Endothelial cell (in vitro differentiated cells): Measurements from ENCODE around the gene NDUFS7. TPM values are rescaled to one million over a fixed set of nuclear protein-coding genes. Genes with fewer than 3 reads are reported as not detected.

ENCODE experiments used
- DNase-seq: peaks from one replicate; pipeline ENCODE4 v3.0.0; 2021; ENCODE audit warnings: low spot score
- H3K27ac Mint-ChIP-seq: one replicate; pipeline ENCODE4 v1.8.0; 2021; ENCODE audit warnings: mixed read lengths, inconsistent platforms; ENCODE audit not compliant: unreplicated experiment
- H3K27me3 Mint-ChIP-seq: one replicate; pipeline ENCODE4 v1.8.0; 2021; ENCODE audit warnings: mild to moderate bottlenecking, moderate library complexity, mixed read lengths, inconsistent platforms; ENCODE audit not compliant: unreplicated experiment
- H3K36me3 Mint-ChIP-seq: one replicate; pipeline ENCODE4 v1.8.0; 2021; ENCODE audit warnings: mild to moderate bottlenecking, low read depth, mixed read lengths, inconsistent platforms; ENCODE audit not compliant: unreplicated experiment
- H3K4me1 Mint-ChIP-seq: one replicate; pipeline ENCODE4 v1.8.0; 2021; ENCODE audit warnings: mild to moderate bottlenecking, mixed read lengths, inconsistent platforms; ENCODE audit not compliant: unreplicated experiment
- H3K4me3 Mint-ChIP-seq: one replicate; pipeline ENCODE4 v1.8.0; 2021; ENCODE audit warnings: mild to moderate bottlenecking, mixed read lengths, inconsistent platforms; ENCODE audit not compliant: unreplicated experiment
- H3K9me3 Mint-ChIP-seq: one replicate; pipeline ENCODE4 v1.8.0; 2021; ENCODE audit warnings: mixed read lengths, inconsistent platforms; ENCODE audit not compliant: unreplicated experiment
- CTCF ChIP-seq: fragments of 200-600 bp; sonication (generic); IDR thresholded peaks from one replicate; pipeline ENCODE4 v1.5.0; 2021; ENCODE audit warnings: antibody characterized with exemption; ENCODE audit not compliant: unreplicated experiment
- total RNA-seq: library from RNA; stranded (reverse); fragmentation: NEBNext Ultra II Directional; extraction: Animal tissue kit (Norgen Biotek cat#: 25700); gene quantifications from one replicate; pipeline ENCODE4 v1.2.1, GENCODE V29; 2021; ENCODE audit not compliant: unreplicated experiment

The NDUFS7 gene
- total RNA-seq, 1 donor from 2014 or later: 84.0 TPM

DNA sequence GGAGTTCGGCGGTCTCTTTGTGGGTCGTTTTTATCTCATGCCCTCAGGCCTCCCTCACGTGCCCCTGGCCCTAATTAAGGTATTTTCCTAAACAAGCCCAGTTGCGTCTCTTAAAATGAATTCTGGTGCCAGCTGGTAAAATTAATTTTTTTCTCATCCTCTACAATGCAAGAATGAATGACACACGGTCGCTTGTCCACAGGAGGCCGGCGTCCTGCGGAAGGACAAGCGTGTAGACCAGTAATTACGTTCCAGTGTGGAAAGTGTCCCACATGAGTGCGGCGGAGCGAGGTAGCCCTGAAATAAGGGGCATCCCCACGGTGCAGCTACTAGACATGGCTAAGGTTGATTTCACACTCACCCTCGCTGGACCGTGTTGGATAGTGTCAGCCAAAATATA, 34.5 kb upstream of the NDUFS7 start:
- Mint-ChIP-seq H3K36me3 (peaks cover 4% of the 10 kb centered on the region), H3K27me3 (peaks cover 4% of the 10 kb centered on the region), H3K4me3 (no peak overlapping the region), H3K27ac (no peak overlapping the region), H3K9me3 (no peaks in the 10 kb centered on the region), H3K4me1 (peaks cover 3% of the 10 kb centered on the region)
- no peak for DNase-seq
- no peak for TF ChIP-seq CTCF

DNA sequence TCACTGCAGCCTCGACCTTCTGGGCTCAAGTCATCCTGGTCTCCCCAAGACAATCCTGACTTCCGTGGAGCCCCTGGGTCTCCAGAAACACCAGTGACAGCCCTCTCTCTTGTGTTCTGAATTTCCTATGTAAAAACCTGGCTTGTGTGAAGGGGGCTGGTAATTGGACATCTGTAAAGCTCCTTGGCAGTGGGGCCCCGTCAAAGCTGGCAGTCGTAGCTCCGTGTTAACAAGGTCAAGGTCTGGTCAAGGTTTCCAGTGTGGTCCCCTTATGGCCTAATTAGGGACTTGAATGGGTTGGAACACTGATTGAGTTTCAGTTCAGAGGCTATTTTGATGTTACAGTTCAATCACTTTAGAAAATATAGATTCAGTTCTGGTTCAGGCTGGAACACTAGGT, 32.8 kb upstream of the NDUFS7 start:
- Mint-ChIP-seq H3K4me3 (no peak overlapping the region), H3K36me3 (peaks cover 3% of the 10 kb centered on the region), H3K27ac (no peak overlapping the region), H3K4me1 (peaks cover 4% of the 10 kb centered on the region), H3K9me3 (no peaks in the 10 kb centered on the region), H3K27me3 (peaks cover 4% of the 10 kb centered on the region)
- no peak for DNase-seq
- TF ChIP-seq CTCF: no peak

DNA sequence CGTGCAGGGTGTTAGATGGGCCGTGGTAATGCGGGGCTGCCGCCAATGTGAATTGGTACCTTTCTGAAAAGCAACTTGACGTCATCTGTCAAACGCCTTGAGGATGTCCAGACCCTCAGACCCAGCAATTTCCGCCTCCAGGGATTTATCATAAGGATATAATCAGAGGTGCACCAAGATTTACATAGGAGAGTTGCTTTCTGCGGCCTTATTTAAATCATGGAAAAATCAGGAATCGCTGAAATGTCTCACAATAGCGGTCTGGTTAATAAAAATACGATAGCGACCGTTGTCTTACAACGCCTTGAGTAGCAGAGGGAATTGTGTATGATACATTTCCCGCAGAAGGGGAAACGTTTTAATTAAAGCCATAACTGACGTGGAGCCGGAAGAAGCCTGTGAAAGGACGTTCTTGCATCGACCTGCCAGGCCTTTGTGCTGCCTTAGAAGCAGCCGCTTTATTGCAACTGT, 32.3 kb upstream of the NDUFS7 start:
- Mint-ChIP-seq H3K36me3 (peaks cover 8% of the 10 kb centered on the region), H3K4me3 (no peak overlapping the region), H3K27me3 (peaks cover 4% of the 10 kb centered on the region), H3K4me1 (peaks cover 7% of the 10 kb centered on the region), H3K9me3 (no peaks in the 10 kb centered on the region), H3K27ac (no peak overlapping the region)
- no peak for TF ChIP-seq CTCF
- DNase-seq: no peak

- H3K27me3 Mint-ChIP-seq: peaks cover 2% of the 10 kb centered on the region
- no peak for TF ChIP-seq CTCF
- no peak for DNase-seq
- peak overlapping the region; percentile 15 for H3K4me3 Mint-ChIP-seq
- H3K36me3 Mint-ChIP-seq: peaks cover 15% of the 10 kb centered on the region
- peaks cover 7% of the 10 kb centered on the region for H3K4me1 Mint-ChIP-seq
- no peaks in the 10 kb centered on the region for H3K9me3 Mint-ChIP-seq
- H3K27ac Mint-ChIP-seq: no peak overlapping the region
Measured at GRCh38 chr19:1353144-1353543, 30.6 kb upstream of the NDUFS7 start.

- Mint-ChIP-seq H3K9me3 (no peaks in the 10 kb centered on the region), H3K27ac (no peak overlapping the region), H3K27me3 (peaks cover 2% of the 10 kb centered on the region), H3K36me3 (peaks cover 31% of the 10 kb centered on the region), H3K4me1 (peaks cover 7% of the 10 kb centered on the region), H3K4me3 (peak overlapping the region; percentile 97)
- TF ChIP-seq CTCF: no peak
- no peak for DNase-seq
Measured at GRCh38 chr19:1354970-1355567, 28.6 kb upstream of the NDUFS7 start.
